Ishikawa (cell line): ENCODE data around the gene ATP6V1C2.

Experiments used
- EP300 ChIP-seq: IDR thresholded peaks from 2 replicates; pipeline ENCODE4 v1.6.1; 2012; ENCODE audit warnings: borderline replicate concordance
- FOXM1 ChIP-seq: IDR thresholded peaks from 2 replicates; pipeline ENCODE4 v1.6.1; 2012; ENCODE audit warnings: low read depth, borderline replicate concordance
- MAX ChIP-seq: IDR thresholded peaks from 2 replicates; pipeline ENCODE4 v1.6.1; 2012
- NFIC ChIP-seq: IDR thresholded peaks from 2 replicates; pipeline ENCODE4 v1.6.1; 2012
- TAF1 ChIP-seq: IDR thresholded peaks from 2 replicates; pipeline ENCODE4 v1.6.1; 2012; ENCODE audit warnings: low read depth, mild to moderate bottlenecking
- YY1 ChIP-seq: IDR thresholded peaks from 2 replicates; pipeline ENCODE4 v1.6.1; 2012; ENCODE audit warnings: low read depth

GRCh38 chr2:10720947-10721395 lies 459 bp upstream of the ATP6V1C2 start:
- TF ChIP-seq EP300 (no peak), TAF1 (no peak), NFIC (no peak), YY1 (no peak), MAX (no peak), FOXM1 (no peak)
